Middle frontal gyrus (tissue), 1 donor: Measurements from ENCODE around the gene ZNF710.
"Not testable (repeated sequence)": the region's sequence is repeated elsewhere in the genome, so short reads cannot be mapped to it uniquely, and the experiment has no call there.

ENCODE experiments used
- DNase-seq: peaks from one replicate; pipeline ENCODE4 v3.0.0-alpha.2; 2015; ENCODE audit warnings: low spot score; ENCODE audit errors: extremely low spot score

Gene ZNF710

GRCh38 chr15:90001062-90001682, at the start of gene ZNF710:
TSS of gene ZNF710 (plus strand) at chr15:90001324. CDS start at chr15:90067138, 65,814 bp downstream.
- DNase-seq, result peak; percentile 20

- no peak for DNase-seq
These were observed 46.6 kb upstream of the ZNF710 start for GRCh38 chr15:89954541-89954940.

GRCh38 chr15:89955449-89955998, 45.6 kb upstream of the ZNF710 start:
- DNase-seq, result not testable (repeated sequence)

- DNase-seq, result no peak
These were observed 42.9 kb upstream of the ZNF710 start for GRCh38 chr15:89958107-89958805.

- DNase-seq, result no peak
These were observed 37.6 kb upstream of the ZNF710 start for GRCh38 chr15:89963301-89964231.

GRCh38 chr15:89964232-89964954, 36.7 kb upstream of the ZNF710 start:
- DNase-seq, result no peak

- no peak for DNase-seq
These were observed 33.2 kb upstream of the ZNF710 start for GRCh38 chr15:89967881-89968280.

GRCh38 chr15:89971592-89971997, 29.5 kb upstream of the ZNF710 start:
- no peak for DNase-seq

GRCh38 chr15:89972085-89972484, 29.0 kb upstream of the ZNF710 start:
- no peak for DNase-seq

GRCh38 chr15:89975482-89976245, 25.5 kb upstream of the ZNF710 start:
- no peak for DNase-seq

GRCh38 chr15:89976246-89976600, 24.9 kb upstream of the ZNF710 start:
- DNase-seq, result no peak

GRCh38 chr15:89977836-89978235, 23.3 kb upstream of the ZNF710 start:
- DNase-seq, result not testable (repeated sequence)

- no peak for DNase-seq
These were observed 22.2 kb upstream of the ZNF710 start for GRCh38 chr15:89978914-89979313.

- no peak for DNase-seq
These were observed 20.2 kb upstream of the ZNF710 start for GRCh38 chr15:89980896-89981295.

GRCh38 chr15:89982315-89983055, 18.6 kb upstream of the ZNF710 start:
- DNase-seq, result no peak

GRCh38 chr15:89984001-89984400, 17.1 kb upstream of the ZNF710 start:
- no peak for DNase-seq

- no peak for DNase-seq
These were observed 16.6 kb upstream of the ZNF710 start for GRCh38 chr15:89984421-89985010.

GRCh38 chr15:89985111-89985510, 16.0 kb upstream of the ZNF710 start:
- no peak for DNase-seq

- no peak for DNase-seq
These were observed 9.8 kb upstream of the ZNF710 start for GRCh38 chr15:89991312-89991711.
